Fibroblast of lung (primary cell): ENCODE measurements around the gene CLCF1. TPM values are rescaled to one million over a fixed set of nuclear protein-coding genes. Genes with fewer than 3 reads are reported as not detected.

ENCODE experiments used
- DNase-seq, 2 donors: peaks; one replicate each; pipeline versions ENCODE4 v3.0.0 to v3.0.0-alpha.2; 2010; ENCODE audit warnings: low read depth in 2 of 2
- H2AFZ ChIP-seq: 2 replicates; pipeline ENCODE4 v1.5.1; 2012; ENCODE audit warnings: low read length, control low read depth, inconsistent platforms
- H3K27ac ChIP-seq: 2 replicates; pipeline ENCODE4 v1.5.1; 2011; ENCODE audit warnings: low read length, control low read depth; ENCODE audit not compliant: insufficient read depth
- H3K27me3 ChIP-seq: 2 replicates; pipeline ENCODE4 v1.5.1; 2011; ENCODE audit warnings: mild to moderate bottlenecking, low read length; ENCODE audit not compliant: control insufficient read depth, insufficient read depth
- H3K36me3 ChIP-seq: 2 replicates; pipeline ENCODE4 v1.5.1; 2011; ENCODE audit warnings: low read length; ENCODE audit not compliant: control insufficient read depth, insufficient read depth
- H3K4me1 ChIP-seq: 2 replicates; pipeline ENCODE4 v1.5.1; 2011; ENCODE audit warnings: low read length; ENCODE audit not compliant: control insufficient read depth, insufficient read depth; ENCODE audit errors: extremely low read depth
- H3K4me2 ChIP-seq: 2 replicates; pipeline ENCODE4 v1.5.1; 2011; ENCODE audit warnings: low read length, control low read depth; ENCODE audit not compliant: insufficient read depth; ENCODE audit errors: extremely low read depth
- H3K4me3 ChIP-seq, 4 experiments: fragments of 200-600 bp in 1 of 4; sonication (generic) in 1 of 4; replicated peaks in 1 of 4; 2 replicates each; pipeline ENCODE4 v1.5.1; 2011 to 2016; ENCODE audit warnings: low read length in 4 of 4, low read depth in 3 of 4, mild to moderate bottlenecking in 3 of 4, control low read depth in 2 of 4, inconsistent platforms in 1 of 4, mixed read lengths in 1 of 4; ENCODE audit not compliant: insufficient read depth in 1 of 4; ENCODE audit errors: control extremely low read depth in 1 of 4
- H3K79me2 ChIP-seq: 2 replicates; pipeline ENCODE4 v1.5.1; 2012; ENCODE audit warnings: mild to moderate bottlenecking, low read length, inconsistent platforms; ENCODE audit not compliant: control insufficient read depth, insufficient read depth
- H3K9ac ChIP-seq: 2 replicates; pipeline ENCODE4 v1.5.1; 2011; ENCODE audit warnings: mild to moderate bottlenecking, low read length, control low read depth; ENCODE audit not compliant: insufficient read depth
- H3K9me3 ChIP-seq: 2 replicates; pipeline ENCODE4 v1.5.1; 2012; ENCODE audit warnings: low read depth, low read length; ENCODE audit not compliant: control insufficient read depth, insufficient read depth
- H4K20me1 ChIP-seq: 2 replicates; pipeline ENCODE4 v1.5.1; 2011; ENCODE audit warnings: low read length; ENCODE audit not compliant: control insufficient read depth, insufficient read depth; ENCODE audit errors: extremely low read depth
- CTCF ChIP-seq, 2 donors: IDR thresholded peaks in 1 of 2; conservative IDR thresholded peaks in 1 of 2; 1 replicate in 1 of 2; 2 replicates in 1 of 2; pipeline ENCODE4 v1.5.1; 2011 to 2012; ENCODE audit warnings: low read length in 2 of 2, control low read depth in 1 of 2, inconsistent platforms in 1 of 2, low read depth in 1 of 2, mild to moderate bottlenecking in 1 of 2
- EZH2 ChIP-seq: IDR thresholded peaks from 2 replicates; pipeline ENCODE4 v1.5.1; 2012; ENCODE audit warnings: low read length, control low read depth, mild to moderate bottlenecking; ENCODE audit errors: missing control alignments
- polyA plus RNA-seq, 2 donors: library from polyadenylated mRNA; depleted of rRNA in 1 of 2; stranded (reverse) in 1 of 2; unstranded in 1 of 2; fragments of >200 nt; gene quantifications; 2 replicates each; pipeline ENCODE4 v1.2.1, GENCODE V29; 2011 to 2012; ENCODE audit warnings: missing spikeins in 1 of 2
- total RNA-seq: library from RNA; depleted of rRNA; stranded (reverse); fragments of >200 nt; gene quantifications from 2 replicates; pipeline ENCODE4 v1.2.1, GENCODE V29; 2014

The CLCF1 gene
- total and polyA plus RNA-seq, 2 donors (not counting 1 experiment from before 2014, with no cell fraction given) = 2.3 to 6.0 TPM

GRCh38 chr11:67366961-67367760 lies 6.2 kb downstream of the CLCF1 start:
- Histone ChIP-seq H3K27me3 (no peaks in the 10 kb centered on the region), H3K9me3 (no peaks in the 10 kb centered on the region), H3K27ac (no peak overlapping the region), H3K4me2 (peak overlapping the region; percentile 23), H3K79me2 (peaks cover 35% of the 10 kb centered on the region), H3K4me3 (no peak overlapping the region), H3K4me1 (peaks cover 44% of the 10 kb centered on the region), H4K20me1 (no peaks in the 10 kb centered on the region), H3K9ac (no peak overlapping the region), H3K36me3 (peaks cover 12% of the 10 kb centered on the region), H2AFZ (no peak overlapping the region)
- peak; percentile 46 to 62 for DNase-seq
- no peak for TF ChIP-seq CTCF (conservative IDR thresholded peaks at IDR 0.05 in 1 of 2, IDR thresholded peaks at IDR 0.05 in 1 of 2; ENCODE audit: low read depth in 1 of 2, low read length in 2 of 2)

- H3K27me3 ChIP-seq = no peaks in the 10 kb centered on the region
- H4K20me1 ChIP-seq = no peaks in the 10 kb centered on the region
- no peaks in the 10 kb centered on the region for H3K9me3 ChIP-seq
- no peak overlapping the region for H3K27ac ChIP-seq
- H3K4me1 ChIP-seq = peaks cover 40% of the 10 kb centered on the region
- peaks cover 12% of the 10 kb centered on the region for H3K36me3 ChIP-seq
- H3K4me2 ChIP-seq = peak overlapping the region; percentile 23
- TF ChIP-seq EZH2 (no peak), CTCF (conservative IDR thresholded peaks at IDR 0.05 in 1 of 2, IDR thresholded peaks at IDR 0.05 in 1 of 2; ENCODE audit: low read depth in 1 of 2, low read length in 2 of 2) (no peak)
- no peak overlapping the region for H3K4me3 ChIP-seq
- H3K9ac ChIP-seq = no peak overlapping the region
- H3K79me2 ChIP-seq = peaks cover 29% of the 10 kb centered on the region
- no peak overlapping the region for H2AFZ ChIP-seq
- DNase-seq = peak in 1 of 2 donors; percentile 64
These were observed 6.9 kb downstream of the CLCF1 start for GRCh38 chr11:67366546-67366945.

GRCh38 chr11:67365736-67366444 lies 7.5 kb downstream of the CLCF1 start:
- Histone ChIP-seq H3K9me3 (no peaks in the 10 kb centered on the region), H3K36me3 (peaks cover 12% of the 10 kb centered on the region), H3K79me2 (peaks cover 23% of the 10 kb centered on the region), H3K27ac (no peak overlapping the region), H4K20me1 (no peaks in the 10 kb centered on the region), H3K4me3 (no peak overlapping the region), H2AFZ (no peak overlapping the region), H3K9ac (no peak overlapping the region), H3K27me3 (no peaks in the 10 kb centered on the region), H3K4me1 (peaks cover 33% of the 10 kb centered on the region), H3K4me2 (no peak overlapping the region)
- TF ChIP-seq EZH2 = no peak
- TF ChIP-seq CTCF (conservative IDR thresholded peaks at IDR 0.05 in 1 of 2, IDR thresholded peaks at IDR 0.05 in 1 of 2; ENCODE audit: low read depth in 1 of 2, low read length in 2 of 2) = no peak
- DNase-seq = no peak
